HUES64 (cell line): ENCODE measurements around the gene PDGFA.

Experiments
- H3K27ac ChIP-seq: 2 replicates; pipeline ENCODE4 v1.7.0; 2013; ENCODE audit warnings: low read depth, low read length, inconsistent platforms
- H3K27me3 ChIP-seq: 2 replicates; pipeline ENCODE4 v1.6.1; 2013; ENCODE audit warnings: mild to moderate bottlenecking, low read length; ENCODE audit not compliant: insufficient read depth
- H3K36me3 ChIP-seq: 2 replicates; pipeline ENCODE4 v1.6.1; 2013; ENCODE audit warnings: mild to moderate bottlenecking, low read length; ENCODE audit not compliant: insufficient read depth
- H3K4me1 ChIP-seq: 2 replicates; pipeline ENCODE4 v1.6.1; 2013; ENCODE audit warnings: mild to moderate bottlenecking, low read length, moderate library complexity; ENCODE audit not compliant: insufficient read depth
- H3K4me3 ChIP-seq: 2 replicates; pipeline ENCODE4 v1.5.1; 2013; ENCODE audit warnings: mild to moderate bottlenecking, low read length, moderate library complexity
- H3K9ac ChIP-seq: 2 replicates; pipeline ENCODE4 v1.6.1; 2013; ENCODE audit warnings: mild to moderate bottlenecking, low read depth, low read length
- H3K9me3 ChIP-seq: 2 replicates; pipeline ENCODE4 v1.6.1; 2013; ENCODE audit warnings: low read depth, low read length; ENCODE audit not compliant: insufficient read depth
- WGBS: fragments of 150-250, 120-280 bp; methylation state at CpG from one replicate; pipeline ENCODE4 v1.1.7; 2013; ENCODE audit warnings: missing lambda C conversion rate; 5-methylcytosine and 5-hydroxymethylcytosine counted together

The PDGFA gene

DNA sequence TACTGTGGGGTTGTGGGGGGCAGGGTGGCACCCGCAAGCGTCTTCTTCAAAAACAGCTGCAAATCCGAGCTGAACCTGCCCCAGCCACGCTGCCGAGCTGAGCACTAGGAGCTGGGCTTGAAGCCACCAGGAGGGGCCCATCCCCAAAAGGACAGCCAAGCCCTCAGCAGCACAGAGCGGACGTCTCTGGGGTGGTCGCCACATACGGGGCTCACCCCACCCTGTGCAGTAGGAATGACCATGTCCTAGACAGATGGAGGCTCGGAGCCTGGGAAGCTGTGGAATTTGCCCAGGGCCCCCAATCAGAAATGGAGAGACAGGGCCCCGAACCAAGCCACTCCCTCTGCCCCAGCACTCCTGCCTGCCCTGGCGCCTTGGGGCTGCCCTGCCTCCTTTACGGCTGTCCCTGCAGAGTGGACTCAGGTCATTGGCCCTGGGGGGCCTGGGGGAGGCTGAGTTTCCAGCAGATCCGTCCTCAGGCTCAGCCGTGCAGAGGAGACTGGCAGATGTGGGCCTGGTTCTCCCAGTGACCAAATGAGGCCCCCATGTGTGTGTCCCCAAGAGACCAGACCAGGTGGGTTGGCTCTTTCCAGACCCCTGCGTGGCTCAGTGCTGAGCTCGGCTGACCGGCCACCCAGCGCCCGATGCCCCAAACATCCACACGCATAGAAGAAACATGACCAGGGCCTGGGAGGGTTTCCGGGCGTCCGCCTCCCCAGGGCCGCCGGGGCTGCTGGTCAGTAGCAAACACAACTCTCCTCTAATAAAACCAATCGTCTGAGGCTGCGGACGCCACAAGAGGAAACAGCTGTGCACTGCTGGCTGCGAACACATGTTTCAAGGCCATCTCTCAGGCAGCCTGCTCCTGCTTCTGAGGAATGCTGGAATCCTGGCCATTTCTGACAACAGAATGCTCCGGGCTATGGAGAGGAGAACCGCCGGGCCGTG is 54.9 kb downstream of the PDGFA start:
- H3K4me1 ChIP-seq, result peaks cover 17% of the 10 kb centered on the region
- no peak overlapping the region for H3K27ac ChIP-seq
- H3K36me3 ChIP-seq, result no peaks in the 10 kb centered on the region
- no peak overlapping the region for H3K4me3 ChIP-seq
- no peaks in the 10 kb centered on the region for H3K27me3 ChIP-seq
- no peak overlapping the region for H3K9ac ChIP-seq
- 88% methylated on average over 34 of the region's 34 CpGs for WGBS
- H3K9me3 ChIP-seq, result no peaks in the 10 kb centered on the region

DNA sequence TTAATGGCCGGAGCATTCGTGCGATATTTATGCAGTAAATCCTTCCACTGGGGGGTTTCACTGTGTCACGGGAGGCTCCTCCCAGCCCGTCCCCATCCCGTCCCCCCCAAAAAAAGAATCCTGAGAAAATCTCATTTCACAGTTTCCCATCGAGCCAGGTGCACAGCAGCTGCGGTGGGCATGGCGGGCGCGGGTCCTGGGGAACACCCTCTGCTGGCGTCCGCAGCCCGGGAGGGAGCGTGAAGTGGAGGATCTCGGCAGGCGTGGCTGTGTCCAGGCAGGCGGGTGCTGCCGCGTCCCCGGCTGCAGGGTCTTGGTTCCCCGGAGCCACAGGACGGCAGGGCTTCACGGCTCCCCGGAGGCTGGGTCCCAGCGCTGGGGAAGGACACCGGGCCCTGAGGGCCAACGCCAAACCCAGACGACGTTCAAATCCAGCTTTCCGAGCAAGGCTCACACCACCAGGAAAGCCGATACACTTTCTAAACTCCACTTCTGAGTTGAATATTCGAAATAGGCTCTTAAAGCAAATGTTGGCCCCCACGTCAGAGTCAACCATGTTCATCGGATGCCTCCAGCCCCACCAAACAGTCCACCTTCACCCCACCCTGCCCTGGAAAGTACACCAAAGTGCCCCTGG is 55.7 kb downstream of the PDGFA start:
- Histone ChIP-seq H3K27me3 (no peaks in the 10 kb centered on the region), H3K4me3 (no peak overlapping the region), H3K9me3 (no peaks in the 10 kb centered on the region), H3K4me1 (peaks cover 17% of the 10 kb centered on the region), H3K27ac (no peak overlapping the region), H3K36me3 (no peaks in the 10 kb centered on the region), H3K9ac (no peak overlapping the region)
- 92% methylated on average over 35 of the region's 35 CpGs for WGBS

DNA sequence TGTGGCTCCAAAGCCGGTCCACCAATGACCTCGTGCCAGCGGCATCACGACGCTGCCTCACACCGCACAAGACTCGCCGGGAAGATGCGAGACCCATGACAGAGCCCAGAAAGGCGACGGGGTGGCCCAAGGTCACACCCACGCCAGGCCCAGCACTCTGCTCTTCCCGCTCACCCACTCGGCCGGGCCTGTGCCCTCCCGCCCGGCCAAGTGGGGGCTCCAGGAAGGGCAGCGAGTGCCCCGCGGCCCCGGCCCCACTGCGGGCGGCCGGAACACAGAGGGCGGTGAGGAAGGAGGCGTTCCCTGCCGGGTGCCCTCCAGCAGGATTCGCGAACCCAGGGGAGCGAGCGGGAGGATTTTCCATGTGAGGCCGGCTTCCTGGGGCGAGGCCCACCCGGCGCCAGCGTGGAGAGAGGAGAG is 56.3 kb downstream of the PDGFA start:
- no peak overlapping the region for H3K9ac ChIP-seq
- peaks cover 17% of the 10 kb centered on the region for H3K4me1 ChIP-seq
- no peaks in the 10 kb centered on the region for H3K27me3 ChIP-seq
- H3K9me3 ChIP-seq, result no peaks in the 10 kb centered on the region
- no peak overlapping the region for H3K4me3 ChIP-seq
- no peaks in the 10 kb centered on the region for H3K36me3 ChIP-seq
- H3K27ac ChIP-seq, result no peak overlapping the region
- 93% methylated on average over 36 of the region's 36 CpGs for WGBS

DNA sequence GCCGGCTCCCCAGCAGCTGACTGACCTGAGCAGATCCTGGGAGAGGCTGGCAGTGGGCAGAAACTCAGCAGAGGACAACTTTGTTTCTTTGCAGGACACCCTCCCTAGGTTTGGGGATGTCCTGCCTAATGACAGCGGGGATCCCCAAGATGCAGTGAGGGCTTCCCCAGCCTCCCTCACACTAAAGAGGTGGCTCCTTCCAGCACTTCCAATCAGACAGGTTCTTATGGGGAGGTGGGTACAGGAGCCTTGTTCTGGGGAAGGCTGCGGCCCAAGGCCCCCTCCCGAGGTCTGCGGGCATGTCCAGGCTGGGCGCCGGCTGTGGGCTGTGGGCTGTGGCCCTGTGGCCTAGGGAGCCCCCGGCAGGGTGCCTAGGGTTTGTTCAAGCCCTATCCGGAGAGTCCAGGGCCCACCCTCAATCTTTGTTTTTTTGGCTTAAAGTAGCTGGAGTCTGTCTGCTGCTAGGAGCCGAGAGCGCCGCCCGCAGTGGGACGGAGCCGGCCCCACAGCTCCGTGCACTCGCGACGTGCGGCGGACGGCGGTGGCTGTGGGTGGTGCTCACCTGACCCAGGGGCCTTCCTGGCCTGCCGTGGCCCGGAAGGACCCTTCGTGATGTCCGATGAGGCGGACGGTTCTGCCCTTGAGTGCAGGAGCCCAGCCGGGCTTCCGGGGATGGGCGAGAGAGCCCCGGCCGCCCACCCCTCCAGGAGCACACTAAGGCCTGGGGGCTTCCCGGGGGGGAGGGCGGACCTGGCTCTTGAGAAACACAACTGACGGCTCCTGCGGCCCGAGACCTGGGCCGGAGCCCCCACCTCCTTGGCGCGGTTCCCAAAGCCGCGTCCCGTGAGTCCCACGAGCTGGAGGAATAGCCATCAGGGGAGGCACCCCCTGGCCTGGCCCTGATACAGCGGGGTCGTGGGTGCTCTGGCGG is 57.2 kb downstream of the PDGFA start:
- Histone ChIP-seq H3K4me1 (peaks cover 17% of the 10 kb centered on the region), H3K36me3 (no peaks in the 10 kb centered on the region), H3K4me3 (no peak overlapping the region), H3K9ac (no peak overlapping the region), H3K27ac (no peak overlapping the region), H3K9me3 (no peaks in the 10 kb centered on the region), H3K27me3 (no peaks in the 10 kb centered on the region)
- 88% methylated on average over 49 of the region's 49 CpGs for WGBS

DNA sequence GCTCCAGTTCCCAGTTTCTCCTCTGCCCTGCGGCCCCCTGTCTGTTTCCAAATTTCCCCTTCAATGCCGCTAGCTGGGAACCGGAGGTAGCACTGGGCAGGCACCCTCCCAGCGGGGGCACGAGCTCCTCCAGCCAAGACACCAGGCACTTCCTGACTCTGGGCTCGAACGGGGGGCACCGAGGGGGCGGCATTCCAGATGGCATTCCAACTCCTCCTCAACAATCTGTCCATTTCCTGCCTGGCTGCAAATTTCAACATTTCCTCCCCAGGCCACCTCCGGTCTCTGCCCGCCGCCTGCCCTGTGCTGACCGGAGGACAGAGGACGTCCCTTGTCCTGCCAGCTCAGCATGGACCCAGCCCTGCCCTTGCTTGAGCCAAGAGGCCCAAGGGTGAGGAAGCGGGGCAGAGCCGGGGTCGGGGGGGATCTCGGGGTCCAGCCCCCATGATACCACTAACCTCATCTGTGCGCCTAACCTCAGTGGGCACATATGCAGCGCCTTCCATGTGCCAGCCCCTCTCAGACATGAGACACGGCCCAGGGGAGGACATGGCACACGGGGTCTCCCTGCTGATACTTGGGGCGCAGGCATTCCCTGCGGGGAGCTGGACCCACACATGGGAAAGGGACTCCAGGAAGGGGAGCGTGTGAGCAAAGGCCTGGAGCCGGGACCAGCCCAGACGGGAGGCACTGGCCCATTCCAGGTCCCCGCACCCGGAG is 58.0 kb downstream of the PDGFA start:
- H3K4me1 ChIP-seq, result peaks cover 17% of the 10 kb centered on the region
- H3K4me3 ChIP-seq, result no peak overlapping the region
- H3K9me3 ChIP-seq, result no peaks in the 10 kb centered on the region
- no peak overlapping the region for H3K27ac ChIP-seq
- H3K27me3 ChIP-seq, result no peaks in the 10 kb centered on the region
- no peak overlapping the region for H3K9ac ChIP-seq
- H3K36me3 ChIP-seq, result no peaks in the 10 kb centered on the region
- WGBS, result 79% methylated on average over 29 of the region's 29 CpGs

DNA sequence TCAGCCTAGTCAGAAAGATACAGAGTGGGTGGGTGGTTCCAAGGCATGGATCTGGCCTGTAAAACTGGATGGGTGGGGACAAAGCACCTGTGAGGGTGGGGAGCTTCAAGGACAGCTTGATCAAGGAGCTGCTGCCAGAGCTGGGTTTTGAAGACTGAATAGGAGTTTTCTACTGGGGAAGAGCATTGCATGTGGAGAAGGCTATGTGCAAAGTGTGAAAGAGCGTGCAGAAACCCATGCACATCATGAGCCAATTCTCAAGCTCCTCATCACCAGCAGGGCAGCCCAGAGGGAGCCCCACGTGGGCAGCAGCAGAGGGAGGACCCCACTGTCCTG is 58.6 kb downstream of the PDGFA start:
- H3K9me3 ChIP-seq, result no peaks in the 10 kb centered on the region
- peaks cover 17% of the 10 kb centered on the region for H3K4me1 ChIP-seq
- H3K36me3 ChIP-seq, result no peaks in the 10 kb centered on the region
- no peak overlapping the region for H3K9ac ChIP-seq
- no peaks in the 10 kb centered on the region for H3K27me3 ChIP-seq
- H3K27ac ChIP-seq, result no peak overlapping the region
- no peak overlapping the region for H3K4me3 ChIP-seq
- WGBS, result 68% methylated on average over 2 of the region's 2 CpGs

DNA sequence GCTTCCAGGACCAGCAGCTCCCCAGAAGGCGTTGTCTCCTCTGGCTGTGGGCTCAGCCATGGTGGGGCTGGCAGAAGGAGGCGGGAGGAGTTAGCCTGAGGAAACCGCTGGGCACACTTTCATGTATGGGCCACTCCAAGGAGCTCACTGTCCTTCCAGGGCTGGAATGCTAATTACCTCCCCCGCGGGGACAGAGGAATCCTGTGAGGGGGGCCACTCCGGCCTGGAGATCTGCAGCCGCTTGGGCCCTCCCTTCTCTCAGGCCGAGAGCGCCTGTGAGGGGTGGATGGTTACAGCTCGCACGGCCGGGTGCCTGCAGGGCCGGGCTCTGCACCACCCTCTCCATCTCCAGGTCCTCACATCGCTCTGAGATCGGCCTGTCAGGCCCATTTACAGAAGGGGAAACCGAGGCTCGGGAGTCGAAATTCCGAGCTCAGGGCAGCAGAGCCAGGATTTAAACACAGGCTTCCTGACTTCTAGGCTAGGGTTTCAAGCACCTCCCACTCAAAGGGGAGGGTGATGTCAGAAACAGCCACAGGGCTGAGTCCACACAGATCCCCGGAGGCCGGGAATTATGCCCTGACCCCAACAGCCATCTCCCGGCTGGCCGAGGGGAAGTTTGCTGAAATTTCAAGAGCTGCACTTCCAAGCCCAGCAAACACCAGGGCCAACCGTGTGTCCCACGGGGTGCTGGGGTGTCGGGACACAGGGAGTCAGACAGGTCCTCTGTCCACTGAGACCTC is 59.1 kb downstream of the PDGFA start:
- H3K9me3 ChIP-seq, result no peaks in the 10 kb centered on the region
- H3K27ac ChIP-seq, result no peak overlapping the region
- no peaks in the 10 kb centered on the region for H3K36me3 ChIP-seq
- H3K27me3 ChIP-seq, result no peaks in the 10 kb centered on the region
- 44% methylated on average over 26 of the region's 26 CpGs for WGBS
- H3K4me3 ChIP-seq, result no peak overlapping the region
- peaks cover 17% of the 10 kb centered on the region for H3K4me1 ChIP-seq
- H3K9ac ChIP-seq, result no peak overlapping the region

DNA sequence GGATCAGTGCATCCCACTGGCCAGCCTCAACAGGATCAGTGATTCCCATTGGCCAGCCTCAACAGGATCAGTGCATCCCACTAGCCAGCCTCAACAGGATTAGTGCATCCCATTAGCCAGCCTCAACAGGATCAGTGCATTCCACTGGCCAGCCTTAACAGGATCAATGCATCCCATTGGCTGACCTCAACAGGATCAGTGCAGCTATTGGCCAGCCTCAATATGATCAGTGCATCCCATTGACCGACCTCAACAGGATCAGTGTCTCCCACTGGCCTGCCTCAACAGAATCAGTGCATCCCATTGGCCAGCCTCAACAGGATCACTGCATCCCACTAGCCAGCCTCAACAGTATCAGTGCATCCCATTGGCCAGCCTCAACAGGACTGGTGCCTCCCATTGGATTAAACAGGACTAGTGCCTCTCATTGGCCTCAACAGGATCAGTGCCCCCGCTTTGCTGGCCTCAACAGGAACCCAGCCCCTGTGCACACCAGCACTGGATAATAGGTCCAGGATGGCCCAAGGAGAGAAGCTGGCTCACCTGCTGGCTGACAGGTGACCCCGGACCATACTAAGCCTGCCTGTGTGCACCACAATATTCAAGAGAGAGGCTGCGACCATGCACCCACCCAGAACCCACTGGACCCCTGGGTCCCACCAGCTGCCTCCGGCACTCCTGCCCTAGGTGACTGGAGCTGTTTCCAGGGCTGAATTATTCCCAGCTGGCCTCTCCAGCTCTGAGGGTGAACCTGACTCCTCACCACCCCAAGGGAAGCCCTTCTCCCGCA is 59.9 kb downstream of the PDGFA start:
- Histone ChIP-seq H3K4me1 (peaks cover 17% of the 10 kb centered on the region), H3K9ac (no peak overlapping the region), H3K36me3 (no peaks in the 10 kb centered on the region), H3K4me3 (no peak overlapping the region), H3K27ac (no peak overlapping the region), H3K9me3 (no peaks in the 10 kb centered on the region), H3K27me3 (no peaks in the 10 kb centered on the region)
- 84% methylated on average over 6 of the region's 6 CpGs for WGBS

DNA sequence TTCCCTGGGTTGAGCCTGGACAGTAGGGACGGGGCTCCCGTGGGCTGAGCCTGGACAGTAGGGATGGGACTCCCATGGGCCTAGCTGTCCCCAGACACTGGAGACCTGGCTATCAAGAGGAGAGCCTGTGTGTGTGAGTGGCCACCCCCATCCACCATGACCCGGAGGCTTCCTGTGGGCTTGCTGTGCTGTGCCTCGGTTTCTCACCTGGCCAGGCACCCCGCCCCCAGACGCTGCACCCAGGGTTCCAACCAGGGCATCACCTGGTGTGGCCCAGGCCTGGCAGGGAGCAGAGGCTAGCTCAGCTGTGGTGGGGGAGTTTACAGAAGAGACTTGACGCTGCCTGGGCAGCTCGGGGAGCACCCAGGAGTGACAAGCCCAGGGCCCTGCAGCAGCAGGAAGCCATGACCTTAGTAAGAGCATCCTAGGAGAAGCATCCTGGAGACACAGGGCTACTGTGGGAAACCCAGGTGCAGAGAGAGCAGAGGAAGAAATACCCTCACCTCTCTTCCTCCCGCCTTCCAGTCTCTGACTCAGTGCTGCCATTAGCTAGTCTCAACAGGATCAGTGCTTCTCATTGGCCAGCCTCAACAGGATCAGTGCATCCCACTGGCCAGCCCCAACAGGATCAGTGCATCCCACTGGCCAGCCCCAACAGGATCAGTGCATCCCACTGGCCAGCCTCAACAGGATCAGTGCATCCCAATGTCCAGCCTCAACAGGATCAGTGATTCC is 61.0 kb downstream of the PDGFA start:
- Histone ChIP-seq H3K36me3 (no peaks in the 10 kb centered on the region), H3K27me3 (no peaks in the 10 kb centered on the region), H3K27ac (no peak overlapping the region), H3K4me1 (peaks cover 14% of the 10 kb centered on the region), H3K9ac (no peak overlapping the region), H3K4me3 (no peak overlapping the region), H3K9me3 (no peaks in the 10 kb centered on the region)
- 93% methylated on average over 9 of the region's 9 CpGs for WGBS
